Keratinocyte (primary cell): Measurements from ENCODE around the gene FMNL2. TPM values are rescaled to one million over a fixed set of nuclear protein-coding genes. Genes with fewer than 3 reads are reported as not detected.

Source experiments
- DNase-seq: peaks from one replicate; pipeline ENCODE4 v3.0.0-alpha.2; 2011; ENCODE audit warnings: low read depth, missing footprints, low spot score
- FAIRE-seq: peaks from 2 replicates; lab custom pipeline; 2011; peaks lifted over from hg19 to GRCh38; lab: Jason Lieb, UNC
- H2AFZ ChIP-seq: 2 replicates; pipeline ENCODE4 v1.6.0; 2012; ENCODE audit warnings: low read length, control low read depth, inconsistent platforms; ENCODE audit not compliant: control insufficient read depth
- H3K27ac ChIP-seq: 2 replicates; pipeline ENCODE4 v1.5.1; 2011; ENCODE audit warnings: low read length; ENCODE audit not compliant: control insufficient read depth, insufficient read depth
- H3K27me3 ChIP-seq: 3 replicates; pipeline ENCODE4 v1.6.0; 2011; ENCODE audit warnings: low read length; ENCODE audit not compliant: control insufficient read depth, insufficient read depth; ENCODE audit errors: extremely low read depth
- H3K36me3 ChIP-seq, 2 experiments: 2 replicates in 1 of 2; 3 replicates in 1 of 2; pipeline ENCODE4 v1.5.1; 2011; ENCODE audit warnings: low read length in 2 of 2, mild to moderate bottlenecking in 1 of 2; ENCODE audit not compliant: control insufficient read depth in 2 of 2, insufficient read depth in 2 of 2; ENCODE audit errors: extremely low read depth in 1 of 2
- H3K4me1 ChIP-seq: 3 replicates; pipeline ENCODE4 v1.5.1; 2011; ENCODE audit warnings: low read length; ENCODE audit not compliant: control insufficient read depth, insufficient read depth; ENCODE audit errors: extremely low read depth
- H3K4me2 ChIP-seq: 3 replicates; pipeline ENCODE4 v1.6.0; 2011; ENCODE audit warnings: low read depth, low read length; ENCODE audit not compliant: control insufficient read depth, insufficient read depth; ENCODE audit errors: extremely low read depth
- H3K4me3 ChIP-seq, 3 experiments: fragments of 200-600 bp in 1 of 3; sonication (generic) in 1 of 3; 2 replicates in 2 of 3; 3 replicates in 1 of 3; pipeline ENCODE4 v1.5.1; 2011 to 2016; ENCODE audit warnings: low read length in 3 of 3, mild to moderate bottlenecking in 3 of 3, control low read depth in 2 of 3, inconsistent platforms in 1 of 3, low read depth in 1 of 3, mixed read lengths in 1 of 3, mixed run types in 1 of 3, moderate library complexity in 1 of 3; ENCODE audit not compliant: control insufficient read depth in 2 of 3, insufficient read depth in 2 of 3; ENCODE audit errors: extremely low read depth in 1 of 3
- H3K79me2 ChIP-seq: 2 replicates; pipeline ENCODE4 v1.6.0; 2012; ENCODE audit warnings: low read length; ENCODE audit not compliant: control insufficient read depth, insufficient read depth
- H3K9ac ChIP-seq: 3 replicates; pipeline ENCODE4 v1.6.0; 2011; ENCODE audit warnings: low read length; ENCODE audit not compliant: control insufficient read depth, insufficient read depth; ENCODE audit errors: extremely low read depth
- H3K9me1 ChIP-seq: 3 replicates; pipeline ENCODE4 v1.6.0; 2011; ENCODE audit warnings: low read length; ENCODE audit not compliant: control insufficient read depth, insufficient read depth; ENCODE audit errors: extremely low read depth
- H3K9me3 ChIP-seq: 2 replicates; pipeline ENCODE4 v1.5.1; 2012; ENCODE audit warnings: low read depth, low read length; ENCODE audit not compliant: control insufficient read depth
- H4K20me1 ChIP-seq: 3 replicates; pipeline ENCODE4 v1.6.0; 2011; ENCODE audit warnings: low read length; ENCODE audit not compliant: control insufficient read depth, insufficient read depth; ENCODE audit errors: extremely low read depth
- CTCF ChIP-seq, 3 experiments: IDR thresholded peaks in 1 of 3; conservative IDR thresholded peaks in 1 of 3; optimal IDR thresholded peaks in 1 of 3; 2 replicates in 2 of 3; 3 replicates in 1 of 3; pipeline versions ENCODE3 to v1.5.1; 2011; ENCODE audit warnings: low read length in 3 of 3, mild to moderate bottlenecking in 3 of 3, moderate library complexity in 2 of 3, control low read depth in 1 of 3, inconsistent platforms in 1 of 3; ENCODE audit not compliant: insufficient read depth in 2 of 3; ENCODE audit errors: extremely low read depth in 1 of 3
- EZH2 ChIP-seq: IDR thresholded peaks from one replicate; pipeline ENCODE4 v1.6.1; 2012; ENCODE audit warnings: inconsistent platforms, mild to moderate bottlenecking, low read length, moderate library complexity
- dilution Hi-C: fragments of 300-500 bp; cut with MboI; formaldehyde crosslinking; loops from one replicate; pipeline ENCODE4 v1.7.0; 2020; ENCODE audit warnings: low sequenced_read_pairs; ENCODE audit not compliant: extremely low pct_ligation_motif_present
- polyA plus RNA-seq, 5 experiments: library from polyadenylated mRNA; depleted of rRNA in 3 of 5; stranded (reverse) in 3 of 5; stranded (forward) in 1 of 5; unstranded in 1 of 5; fragments of >200 nt; gene quantifications; 1 replicate in 1 of 5; 2 replicates in 3 of 5; 3 replicates in 1 of 5; pipeline versions ENCODE4 v1.2.1 to v1.2.3, GENCODE V29; 2011 to 2012; ENCODE audit warnings: missing spikeins in 2 of 5, low read depth in 1 of 5, low replicate concordance in 1 of 5

Gene FMNL2
- polyA plus RNA-seq, 1 donor (not counting 4 experiments of a cell fraction or from before 2014, with no cell fraction given), result 62.7 TPM

DNA sequence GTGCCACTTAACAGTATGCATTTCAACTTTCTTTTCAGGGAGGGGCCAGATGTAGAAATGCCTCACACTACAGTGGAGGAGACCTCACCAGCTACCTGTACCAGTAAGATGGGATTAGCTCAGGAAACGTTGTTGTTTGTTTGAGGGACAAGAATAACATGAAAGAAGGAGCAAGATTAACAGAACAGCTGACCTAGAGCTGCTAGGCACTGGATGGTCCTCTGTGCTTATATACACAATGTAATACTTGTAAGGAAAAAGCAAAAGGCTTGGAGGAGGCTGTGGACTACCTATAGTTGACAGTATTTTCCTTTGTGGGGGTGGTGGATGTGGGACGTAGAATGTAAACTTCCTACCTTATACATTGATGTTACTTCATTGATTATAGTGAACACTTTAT lies 154.4 kb downstream of the FMNL2 start:
- no peak for DNase-seq
- TF ChIP-seq EZH2, result no peak
- TF ChIP-seq CTCF (optimal IDR thresholded peaks at IDR 0.05 in 1 of 3, IDR thresholded peaks at IDR 0.05 in 1 of 3, conservative IDR thresholded peaks at IDR 0.05 in 1 of 3; ENCODE audit: extremely low read depth in 1 of 3, insufficient read depth in 2 of 3, low read length in 3 of 3), result no peak
- peaks cover 3% of the 10 kb centered on the region for H4K20me1 ChIP-seq
- no peaks in the 10 kb centered on the region for H3K27me3 ChIP-seq
- no peak overlapping the region for H2AFZ ChIP-seq
- FAIRE-seq, result no peak
- H3K9ac ChIP-seq, result no peak overlapping the region
- no peaks in the 10 kb centered on the region for H3K4me1 ChIP-seq
- no peak overlapping the region for H3K4me3 ChIP-seq
- H3K9me1 ChIP-seq, result no peaks in the 10 kb centered on the region
- H3K27ac ChIP-seq, result no peak overlapping the region
- H3K36me3 ChIP-seq, result peaks cover 0 to 2% of the 10 kb centered on the region in 2 experiments
- H3K9me3 ChIP-seq, result no peaks in the 10 kb centered on the region
- H3K4me2 ChIP-seq, result no peak overlapping the region
- H3K79me2 ChIP-seq, result peaks cover 76% of the 10 kb centered on the region
- dilution Hi-C loops, result no loop called here

- H3K36me3 ChIP-seq, result peaks cover 0 to 2% of the 10 kb centered on the region in 2 experiments
- no peaks in the 10 kb centered on the region for H3K9me1 ChIP-seq
- DNase-seq (no peak), FAIRE-seq (no peak)
- no peaks in the 10 kb centered on the region for H3K4me1 ChIP-seq
- peaks cover 78% of the 10 kb centered on the region for H3K79me2 ChIP-seq
- dilution Hi-C loops, result no loop called here
- TF ChIP-seq CTCF (optimal IDR thresholded peaks at IDR 0.05 in 1 of 3, IDR thresholded peaks at IDR 0.05 in 1 of 3, conservative IDR thresholded peaks at IDR 0.05 in 1 of 3; ENCODE audit: extremely low read depth in 1 of 3, insufficient read depth in 2 of 3, low read length in 3 of 3), result no peak
- no peak for TF ChIP-seq EZH2
- no peaks in the 10 kb centered on the region for H3K9me3 ChIP-seq
- no peak overlapping the region for H3K9ac ChIP-seq
- H3K27ac ChIP-seq, result no peak overlapping the region
- H3K4me2 ChIP-seq, result no peak overlapping the region
- peaks cover 3% of the 10 kb centered on the region for H4K20me1 ChIP-seq
- no peak overlapping the region for H3K4me3 ChIP-seq
- no peak overlapping the region for H2AFZ ChIP-seq
- no peaks in the 10 kb centered on the region for H3K27me3 ChIP-seq
Observed at GRCh38 chr2:152490686-152491455, 155.9 kb downstream of the FMNL2 start.
